Adrenal gland (tissue), 5 donors: ENCODE measurements around the gene RBM4B.

ENCODE experiments used
- POLR2A ChIP-seq, 2 donors: fragments of 450-650 bp; IDR thresholded peaks; one replicate each; pipeline ENCODE4 v1.6.1; 2017; ENCODE audit warnings: antibody characterized with exemption in 2 of 2, mild to moderate bottlenecking in 2 of 2, moderate library complexity in 1 of 2
- TF ChIP-seq, protein P1 (sequence below), 6 experiments: fragments of 450-650 bp in 4 of 6; fragments of 200-600 bp in 2 of 6; sonication (generic) in 1 of 6; IDR thresholded peaks; 1 replicate in 5 of 6; 2 replicates in 1 of 6; pipeline versions ENCODE4 v1.5.1 to v1.8.0; 2016 to 2021; ENCODE audit warnings: antibody characterized with exemption in 6 of 6, mild to moderate bottlenecking in 2 of 6, moderate library complexity in 1 of 6
- donor health status: DM: no; HTN: no; CAD: no.

DNA sequence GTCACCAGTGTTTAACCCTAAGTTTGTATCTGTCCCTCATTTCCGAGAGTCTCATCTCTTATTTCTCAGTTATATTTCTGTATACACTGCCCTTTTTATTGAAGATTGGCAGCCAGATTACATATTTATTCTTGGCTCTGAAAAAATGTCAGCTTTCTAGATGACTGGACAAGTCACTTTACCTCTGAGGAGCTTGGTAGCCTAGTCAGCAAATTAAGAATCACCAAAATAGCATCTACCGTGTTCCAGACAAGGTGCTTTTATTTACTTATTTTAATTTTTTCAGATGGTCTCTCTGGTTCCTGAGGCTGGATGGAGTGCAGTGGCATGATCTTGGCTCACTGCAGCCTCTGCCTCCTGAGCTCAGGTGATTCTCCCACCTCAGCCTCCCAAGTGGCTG lies 44.7 kb downstream of the RBM4B start:
- no peak for TF ChIP-seq POLR2A (IDR thresholded peaks at IDR 0.05)
- TF ChIP-seq, protein P1, sequence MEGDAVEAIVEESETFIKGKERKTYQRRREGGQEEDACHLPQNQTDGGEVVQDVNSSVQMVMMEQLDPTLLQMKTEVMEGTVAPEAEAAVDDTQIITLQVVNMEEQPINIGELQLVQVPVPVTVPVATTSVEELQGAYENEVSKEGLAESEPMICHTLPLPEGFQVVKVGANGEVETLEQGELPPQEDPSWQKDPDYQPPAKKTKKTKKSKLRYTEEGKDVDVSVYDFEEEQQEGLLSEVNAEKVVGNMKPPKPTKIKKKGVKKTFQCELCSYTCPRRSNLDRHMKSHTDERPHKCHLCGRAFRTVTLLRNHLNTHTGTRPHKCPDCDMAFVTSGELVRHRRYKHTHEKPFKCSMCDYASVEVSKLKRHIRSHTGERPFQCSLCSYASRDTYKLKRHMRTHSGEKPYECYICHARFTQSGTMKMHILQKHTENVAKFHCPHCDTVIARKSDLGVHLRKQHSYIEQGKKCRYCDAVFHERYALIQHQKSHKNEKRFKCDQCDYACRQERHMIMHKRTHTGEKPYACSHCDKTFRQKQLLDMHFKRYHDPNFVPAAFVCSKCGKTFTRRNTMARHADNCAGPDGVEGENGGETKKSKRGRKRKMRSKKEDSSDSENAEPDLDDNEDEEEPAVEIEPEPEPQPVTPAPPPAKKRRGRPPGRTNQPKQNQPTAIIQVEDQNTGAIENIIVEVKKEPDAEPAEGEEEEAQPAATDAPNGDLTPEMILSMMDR (IDR thresholded peaks at IDR 0.05), result no peak
